Ascending aorta (tissue), 2 donors: Measurements from ENCODE around the gene FAM209B. TPM values are rescaled to one million over a fixed set of nuclear protein-coding genes. Genes with fewer than 3 reads are reported as not detected.

Experiments
- DNase-seq, 2 donors: peaks; one replicate each; pipeline ENCODE4 v3.0.0-alpha.2; 2019; ENCODE audit warnings: low spot score in 2 of 2
- H3K27ac ChIP-seq, 2 donors: fragments of 200-600 bp; sonication (generic); one replicate each; pipeline ENCODE4 v1.5.1; 2016 to 2017; ENCODE audit warnings: mild to moderate bottlenecking in 1 of 2
- H3K27me3 ChIP-seq: fragments of 200-600 bp; sonication (generic); one replicate; pipeline ENCODE4 v1.5.1; 2017
- H3K36me3 ChIP-seq, 2 donors: fragments of 200-600 bp; sonication (generic); one replicate each; pipeline ENCODE4 v1.5.1; 2016
- H3K4me1 ChIP-seq, 2 donors: fragments of 200-600 bp; sonication (generic); one replicate each; pipeline ENCODE4 v1.5.1; 2016 to 2017; ENCODE audit warnings: mild to moderate bottlenecking in 1 of 2
- H3K4me3 ChIP-seq, 2 donors: fragments of 200-600 bp; sonication (generic); one replicate each; pipeline ENCODE4 v1.5.1; 2016 to 2017; ENCODE audit warnings: mild to moderate bottlenecking in 1 of 2
- H3K9me3 ChIP-seq, 2 donors: fragments of 200-600 bp; sonication (generic); one replicate each; pipeline ENCODE4 v1.5.1; 2016
- CTCF ChIP-seq, 3 experiments: fragments of 200-600 bp in 2 of 3; fragments of 450-650 bp in 1 of 3; sonication (generic) in 2 of 3; IDR thresholded peaks; one replicate each; pipeline ENCODE4 v1.5.1; 2016 to 2019; ENCODE audit warnings: antibody characterized with exemption in 3 of 3, mild to moderate bottlenecking in 1 of 3, moderate library complexity in 1 of 3
- intact Hi-C: fragments of 100-400 bp; cut with DNase I; formaldehyde crosslinking; loops from one replicate; pipeline ENCODE4 v1.15.1; 2023
- total RNA-seq: library from RNA; depleted of rRNA; stranded (reverse); fragments of >200 nt; gene quantifications from one replicate; pipeline ENCODE4 v1.1.0, GENCODE V29; 2016

The FAM209B gene
- total RNA-seq, 1 donor from 2014 or later, result not detected

- Histone ChIP-seq H3K27me3 (no peaks in the 10 kb centered on the region), H3K9me3 (no peaks in the 10 kb centered on the region), H3K27ac (no peak overlapping the region), H3K4me3 (no peak overlapping the region), H3K4me1 (no peaks in the 10 kb centered on the region), H3K36me3 (no peaks in the 10 kb centered on the region)
- no peak for DNase-seq
- intact Hi-C loops, result no loop called here
- no peak for TF ChIP-seq CTCF (IDR thresholded peaks at IDR 0.05)
Measured at GRCh38 chr20:56573986-56574385, 40.9 kb downstream of the FAM209B start.

- intact Hi-C loops, result no loop called here
- H3K4me3 ChIP-seq, result no peak overlapping the region
- no peaks in the 10 kb centered on the region for H3K27me3 ChIP-seq
- no peak for DNase-seq
- no peak overlapping the region for H3K27ac ChIP-seq
- TF ChIP-seq CTCF (IDR thresholded peaks at IDR 0.05), result no peak
- H3K36me3 ChIP-seq, result no peaks in the 10 kb centered on the region
- H3K9me3 ChIP-seq, result no peaks in the 10 kb centered on the region
- H3K4me1 ChIP-seq, result no peaks in the 10 kb centered on the region
Measured at GRCh38 chr20:56574531-56575142, 41.6 kb downstream of the FAM209B start.

- H3K4me1 ChIP-seq, result no peaks in the 10 kb centered on the region
- H3K9me3 ChIP-seq, result no peaks in the 10 kb centered on the region
- H3K4me3 ChIP-seq, result no peak overlapping the region
- no peaks in the 10 kb centered on the region for H3K36me3 ChIP-seq
- intact Hi-C loops, result no loop called here
- no peaks in the 10 kb centered on the region for H3K27me3 ChIP-seq
- no peak overlapping the region for H3K27ac ChIP-seq
- DNase-seq, result no peak
- no peak for TF ChIP-seq CTCF (IDR thresholded peaks at IDR 0.05)
Measured at GRCh38 chr20:56575157-56575556, 42.1 kb downstream of the FAM209B start.

GRCh38 chr20:56575961-56576360 is 42.9 kb downstream of the FAM209B start:
- Histone ChIP-seq H3K27me3 (no peaks in the 10 kb centered on the region), H3K4me3 (no peak overlapping the region), H3K4me1 (no peaks in the 10 kb centered on the region), H3K27ac (no peak overlapping the region), H3K36me3 (no peaks in the 10 kb centered on the region), H3K9me3 (no peaks in the 10 kb centered on the region)
- no peak for TF ChIP-seq CTCF (IDR thresholded peaks at IDR 0.05)
- intact Hi-C loops, result no loop called here
- DNase-seq, result no peak

GRCh38 chr20:56579301-56579710 is 46.3 kb downstream of the FAM209B start:
- Histone ChIP-seq H3K36me3 (no peaks in the 10 kb centered on the region), H3K9me3 (no peaks in the 10 kb centered on the region), H3K27ac (no peak overlapping the region), H3K4me1 (no peaks in the 10 kb centered on the region), H3K4me3 (no peak overlapping the region), H3K27me3 (no peaks in the 10 kb centered on the region)
- TF ChIP-seq CTCF (IDR thresholded peaks at IDR 0.05), result no peak
- DNase-seq, result no peak
- intact Hi-C loops, result no loop called here

GRCh38 chr20:56580226-56580625 is 47.2 kb downstream of the FAM209B start:
- DNase-seq, result no peak
- H3K4me3 ChIP-seq, result no peak overlapping the region
- H3K27me3 ChIP-seq, result no peaks in the 10 kb centered on the region
- no peak overlapping the region for H3K27ac ChIP-seq
- H3K9me3 ChIP-seq, result no peaks in the 10 kb centered on the region
- no peak for TF ChIP-seq CTCF (IDR thresholded peaks at IDR 0.05)
- intact Hi-C loops, result no loop called here
- H3K36me3 ChIP-seq, result no peaks in the 10 kb centered on the region
- H3K4me1 ChIP-seq, result no peaks in the 10 kb centered on the region
